HG03135 (cell line): ENCODE data around the gene CEP83.

Experiments
- ATAC-seq: cut with Tn5 transposase; IDR thresholded peaks from one replicate; pipeline ENCODE4 v1.9.1; 2021; ENCODE audit warnings: mild to moderate bottlenecking, moderate library complexity; ENCODE audit not compliant: unreplicated experiment

CEP83 gene

GRCh38 chr12:94273272-94273671 is 186.4 kb downstream of the CEP83 start:
- ATAC-seq, result no peak

- ATAC-seq, result no peak
These were observed 187.4 kb downstream of the CEP83 start for GRCh38 chr12:94272280-94272679.

GRCh38 chr12:94271351-94271750 is 188.3 kb downstream of the CEP83 start:
- ATAC-seq, result no peak

- ATAC-seq, result peak; percentile 58
These were observed 190.2 kb downstream of the CEP83 start for GRCh38 chr12:94269316-94269999.

- no peak for ATAC-seq
These were observed 191.7 kb downstream of the CEP83 start for GRCh38 chr12:94267921-94268471.

- ATAC-seq, result no peak
These were observed 192.2 kb downstream of the CEP83 start for GRCh38 chr12:94267537-94267872.

GRCh38 chr12:94266796-94267536 is 192.7 kb downstream of the CEP83 start:
- no peak for ATAC-seq

- ATAC-seq, result no peak
These were observed 193.5 kb downstream of the CEP83 start for GRCh38 chr12:94265966-94266745.

GRCh38 chr12:94265539-94265938 is 194.1 kb downstream of the CEP83 start:
- no peak for ATAC-seq

- no peak for ATAC-seq
These were observed 194.8 kb downstream of the CEP83 start for GRCh38 chr12:94264736-94265485.

- no peak for ATAC-seq
These were observed 195.6 kb downstream of the CEP83 start for GRCh38 chr12:94263905-94264561.

- ATAC-seq, result peak; percentile 36
These were observed 196.5 kb downstream of the CEP83 start for GRCh38 chr12:94263011-94263811.

GRCh38 chr12:94262228-94263010 is 197.2 kb downstream of the CEP83 start:
- peak; percentile 60 for ATAC-seq

GRCh38 chr12:94261786-94262185 is 197.9 kb downstream of the CEP83 start:
- ATAC-seq, result no peak

GRCh38 chr12:94261119-94261518 is 198.5 kb downstream of the CEP83 start:
- ATAC-seq, result no peak

- no peak for ATAC-seq
These were observed 198.9 kb downstream of the CEP83 start for GRCh38 chr12:94260717-94261116.

GRCh38 chr12:94260017-94260416 is 199.7 kb downstream of the CEP83 start:
- no peak for ATAC-seq

GRCh38 chr12:94258593-94258992 is 201.1 kb downstream of the CEP83 start:
- ATAC-seq, result no peak
